Transverse colon (tissue), 4 donors: Measurements from ENCODE around the gene TRPM2.

ENCODE experiments used
- CTCF ChIP-seq, 5 experiments: fragments of 200-600 bp in 3 of 5; fragments of 450-650 bp in 2 of 5; sonication (generic) in 3 of 5; IDR thresholded peaks; 1 replicate in 2 of 5; 2 replicates in 3 of 5; pipeline ENCODE4 v1.5.1; 2016 to 2017; ENCODE audit warnings: antibody characterized with exemption in 5 of 5, inconsistent platforms in 3 of 5, mild to moderate bottlenecking in 2 of 5, moderate library complexity in 1 of 5
- EP300 ChIP-seq: sonication (generic); formaldehyde crosslinking; IDR thresholded peaks from one replicate; pipeline ENCODE4 v1.6.1; 2017; ENCODE audit warnings: antibody characterized with exemption, low read depth
- POLR2A ChIP-seq: fragments of 450-650 bp; IDR thresholded peaks from one replicate; pipeline ENCODE4 v1.6.1; 2016; ENCODE audit warnings: antibody characterized with exemption, mild to moderate bottlenecking, moderate library complexity
- POLR2AphosphoS5 ChIP-seq, 3 donors: sonication (generic); formaldehyde crosslinking; IDR thresholded peaks; one replicate each; pipeline ENCODE4 v1.6.1; 2016; ENCODE audit warnings: antibody characterized with exemption in 3 of 3

GRCh38 chr21:44425895-44426662 lies 72.7 kb downstream of the TRPM2 start:
- TF ChIP-seq CTCF (IDR thresholded peaks at IDR 0.05) (no peak), POLR2A (no peak), POLR2AphosphoS5 (IDR thresholded peaks at IDR 0.05) (no peak), EP300 (no peak)
